Thyroid gland (tissue), 4 donors: ENCODE measurements around the gene ELAC2.

Source experiments
- CTCF ChIP-seq, 6 experiments: fragments of 200-600 bp in 3 of 6; fragments of 450-650 bp in 3 of 6; sonication (generic) in 3 of 6; IDR thresholded peaks; one replicate each; pipeline ENCODE4 v1.5.1; 2016 to 2019; ENCODE audit warnings: antibody characterized with exemption in 6 of 6, mild to moderate bottlenecking in 2 of 6, inconsistent platforms in 1 of 6, moderate library complexity in 1 of 6
- POLR2A ChIP-seq, 2 donors: fragments of 450-650 bp; IDR thresholded peaks; one replicate each; pipeline ENCODE4 v1.6.1; 2017; ENCODE audit warnings: antibody characterized with exemption in 2 of 2, mild to moderate bottlenecking in 2 of 2, moderate library complexity in 1 of 2

- no peak for TF ChIP-seq CTCF (IDR thresholded peaks at IDR 0.05)
- no peak for TF ChIP-seq POLR2A (IDR thresholded peaks at IDR 0.05)
Observed at GRCh38 chr17:13038931-13039665, 21.3 kb upstream of the ELAC2 start.
